Left renal pelvis (tissue), 4 donors: Measurements from ENCODE around the gene PAPPA. TPM values are rescaled to one million over a fixed set of nuclear protein-coding genes. Genes with fewer than 3 reads are reported as not detected.

Experiments used
- DNase-seq, 4 donors: peaks; one replicate each; pipeline ENCODE4 v3.0.0-alpha.2; 2013; ENCODE audit warnings: low read depth in 4 of 4, low spot score in 3 of 4
- polyA plus RNA-seq, 4 donors: library from polyadenylated mRNA; unstranded; fragments of 120-200 nt; gene quantifications; one replicate each; pipeline ENCODE4 v1.2.1, GENCODE V29; 2013; ENCODE audit not compliant: insufficient read length in 4 of 4

PAPPA gene
- polyA plus RNA-seq, 4 donors, result 1.6 to 8.8 (median 4.2) TPM

DNA sequence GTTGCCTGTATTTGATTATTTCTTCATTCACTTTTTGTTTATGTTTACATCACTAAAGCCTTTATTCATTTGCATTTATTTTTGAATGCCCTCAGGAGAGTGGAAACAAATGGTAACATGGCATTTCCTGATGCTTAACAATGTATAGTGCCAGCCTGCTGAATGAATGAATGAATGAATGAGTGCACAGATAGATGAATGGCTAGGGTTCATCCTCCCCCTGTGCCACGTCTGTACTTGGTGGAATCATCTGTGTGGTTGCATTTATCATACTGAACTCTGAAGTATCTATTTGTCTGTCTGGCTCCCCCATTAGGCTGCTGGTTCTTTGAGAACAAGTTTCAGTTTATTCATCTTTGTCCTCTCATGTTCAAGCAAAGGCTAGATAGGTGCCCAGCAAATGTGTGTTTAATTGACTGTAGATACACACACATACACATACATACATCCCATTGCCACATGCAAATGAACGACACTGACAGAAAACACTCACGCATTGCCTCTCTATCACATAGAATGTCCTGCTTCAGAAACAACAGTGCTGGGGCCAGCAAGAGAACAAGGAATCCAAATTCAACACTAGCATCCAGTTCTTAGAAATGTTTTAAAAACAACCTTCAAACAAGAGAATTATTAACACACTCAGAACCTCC lies 150.4 kb downstream of the PAPPA start:
- DNase-seq, result no peak

GRCh38 chr9:116304761-116305160 lies 151.2 kb downstream of the PAPPA start:
- no peak for DNase-seq

DNA sequence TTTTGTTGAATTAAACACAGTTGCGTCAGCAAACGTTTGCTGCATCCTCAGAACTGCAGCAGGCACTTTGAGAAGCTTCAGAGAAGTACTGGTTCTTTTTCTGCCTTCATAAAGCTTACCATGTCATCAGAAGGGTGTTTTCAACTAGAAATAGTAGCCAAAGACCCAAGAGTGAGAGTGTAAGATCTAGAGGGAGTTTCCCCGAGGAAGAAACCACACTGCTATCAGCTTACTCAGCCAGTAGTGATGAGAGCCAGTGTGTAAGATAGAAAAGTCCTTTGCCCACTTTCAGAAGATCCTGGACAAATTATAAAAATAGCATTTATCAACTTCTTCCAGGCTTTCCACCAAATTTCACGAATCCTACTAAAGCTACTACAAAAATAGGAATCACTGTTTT lies 154.5 kb downstream of the PAPPA start:
- DNase-seq, result no peak

DNA sequence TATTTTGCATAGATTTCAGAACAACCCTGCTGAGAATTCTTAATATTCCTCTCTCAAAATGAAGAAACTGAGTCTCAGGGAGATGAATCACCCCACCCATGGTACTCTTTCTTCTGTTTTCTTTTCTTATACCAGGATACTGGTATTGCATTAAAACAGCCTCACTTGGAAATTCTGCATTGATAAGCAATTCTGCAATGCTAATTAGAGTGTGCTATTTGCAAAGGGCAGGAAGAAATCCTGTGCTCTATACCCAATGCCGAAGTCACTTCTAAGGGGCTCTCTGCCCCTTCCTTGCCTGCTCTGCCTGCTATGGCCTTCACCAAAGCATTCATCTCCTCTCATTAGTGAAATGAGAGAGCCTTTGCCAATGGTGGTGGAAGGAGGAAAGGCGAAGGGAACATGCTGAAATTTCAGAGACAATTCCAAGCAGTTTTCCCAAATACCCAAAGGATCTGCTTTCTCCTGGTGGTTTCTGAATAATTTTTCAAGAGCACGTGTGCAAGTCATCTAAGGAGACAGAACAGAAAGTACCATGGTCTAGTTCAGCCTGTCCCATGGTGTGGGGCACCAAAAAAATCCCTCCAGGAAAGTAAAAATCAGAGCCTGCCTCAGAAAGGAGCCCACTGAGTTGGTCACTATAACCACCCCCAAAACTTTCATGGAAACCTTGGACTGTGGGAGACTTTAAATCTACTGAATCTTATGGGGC lies 156.5 kb downstream of the PAPPA start:
- no peak for DNase-seq

GRCh38 chr9:116312221-116312620 lies 158.6 kb downstream of the PAPPA start:
- no peak for DNase-seq

DNA sequence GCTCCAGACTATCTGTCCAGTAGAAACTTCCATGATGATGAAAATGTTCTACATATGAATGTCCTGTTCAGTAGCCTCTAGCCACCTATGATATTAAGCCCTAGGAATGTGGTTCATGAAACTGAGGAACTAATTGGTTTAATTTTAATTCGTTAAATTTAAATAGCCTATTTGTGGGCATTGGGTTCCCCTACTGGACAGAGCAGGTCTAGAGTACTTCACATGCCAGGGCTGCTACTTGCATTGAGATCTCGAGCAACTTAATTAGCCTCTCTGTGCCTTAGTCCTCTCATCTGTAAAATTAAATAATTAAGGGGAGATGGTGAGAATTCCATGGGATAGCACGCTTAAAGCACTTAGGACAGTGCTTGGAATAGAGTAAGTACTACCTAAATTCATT lies 160.0 kb downstream of the PAPPA start:
- no peak for DNase-seq

DNA sequence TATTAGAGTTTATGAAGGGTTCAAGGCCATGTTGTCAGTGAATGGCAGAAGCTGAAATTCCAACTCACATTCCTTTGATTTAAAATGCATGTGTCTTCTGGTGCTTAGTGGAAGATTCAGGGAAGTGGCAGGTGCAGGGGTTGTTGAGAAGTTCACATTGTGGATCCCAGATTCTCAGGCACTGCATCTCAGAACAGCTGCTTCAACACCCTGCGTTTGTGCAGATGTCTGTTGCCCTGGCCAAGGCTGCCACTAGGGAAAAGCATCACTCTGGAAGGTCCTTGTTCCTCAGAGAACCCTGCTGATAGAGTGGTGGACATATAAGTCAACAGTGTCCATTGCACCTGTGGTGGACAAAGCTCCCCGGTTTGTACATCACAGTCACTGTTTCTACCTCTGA lies 162.7 kb downstream of the PAPPA start:
- DNase-seq, result no peak

GRCh38 chr9:116317503-116317902 lies 163.9 kb downstream of the PAPPA start:
- DNase-seq, result no peak

DNA sequence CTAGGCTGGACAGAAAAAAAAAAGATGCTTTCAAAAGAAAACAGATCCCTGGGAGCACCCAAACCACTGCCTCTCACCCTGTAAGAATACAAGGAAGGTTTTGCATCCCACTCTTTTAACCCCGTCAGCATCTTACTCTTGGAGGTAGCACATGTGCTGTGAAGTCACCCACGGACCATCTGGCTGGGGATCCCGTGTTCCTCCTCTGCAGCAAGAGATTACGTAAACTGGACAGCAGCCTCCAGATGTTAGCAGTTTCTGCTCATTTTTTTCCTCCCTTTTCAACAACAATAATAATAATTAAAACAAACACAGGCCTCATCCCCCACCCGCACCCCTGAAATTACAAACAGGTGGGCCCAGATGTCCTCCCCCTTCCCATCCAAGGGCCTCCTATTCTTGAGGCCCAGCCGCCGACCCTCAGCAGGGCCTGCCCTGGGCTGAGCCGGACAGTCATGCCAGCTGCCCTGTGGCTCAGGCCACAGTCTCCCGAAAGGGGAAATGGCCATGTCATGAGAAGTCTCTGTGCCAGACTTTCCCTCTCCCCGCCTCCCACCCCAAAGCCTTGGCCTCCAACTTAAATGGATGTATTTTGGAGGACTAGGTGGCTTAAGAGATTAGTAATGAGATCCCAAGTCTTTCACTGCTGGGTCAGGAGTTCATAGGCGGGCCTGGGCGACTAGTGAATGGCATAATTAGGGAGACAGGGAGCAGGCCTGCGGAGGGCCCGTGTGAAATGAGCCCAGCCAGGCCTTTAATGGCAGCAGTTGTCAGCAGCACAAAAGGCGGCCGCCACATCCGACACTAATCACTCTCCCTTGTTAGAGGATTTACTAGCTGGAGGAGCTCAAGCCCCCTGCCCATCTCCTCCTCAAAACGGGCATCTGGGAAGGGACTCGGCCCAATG lies 165.1 kb downstream of the PAPPA start:
- DNase-seq, result no peak

DNA sequence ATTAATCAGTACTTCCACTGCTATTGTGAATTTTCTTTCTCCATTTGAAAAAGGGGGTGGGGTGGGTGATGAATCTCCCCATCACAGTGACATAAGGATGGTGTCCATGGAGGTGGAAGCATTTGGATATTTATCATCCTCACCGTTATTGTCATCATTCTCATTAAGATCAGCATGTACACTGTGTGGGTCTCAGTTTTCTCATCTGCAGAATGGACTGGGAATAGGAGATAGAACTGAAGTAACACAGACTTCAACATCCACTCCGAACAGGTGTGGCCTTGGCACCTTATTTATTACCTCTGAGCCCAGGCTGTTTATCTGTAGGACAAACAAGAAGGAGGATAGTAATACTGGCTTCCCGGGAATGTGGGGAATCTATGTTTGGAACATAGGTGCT lies 165.9 kb downstream of the PAPPA start:
- DNase-seq, result no peak

GRCh38 chr9:116320290-116320689 lies 166.7 kb downstream of the PAPPA start:
- no peak for DNase-seq

GRCh38 chr9:116322521-116322920 lies 168.9 kb downstream of the PAPPA start:
- DNase-seq, result no peak

- DNase-seq, result no peak
These were observed 169.4 kb downstream of the PAPPA start for GRCh38 chr9:116323012-116323411.

GRCh38 chr9:116323571-116323970 lies 170.0 kb downstream of the PAPPA start:
- no peak for DNase-seq

DNA sequence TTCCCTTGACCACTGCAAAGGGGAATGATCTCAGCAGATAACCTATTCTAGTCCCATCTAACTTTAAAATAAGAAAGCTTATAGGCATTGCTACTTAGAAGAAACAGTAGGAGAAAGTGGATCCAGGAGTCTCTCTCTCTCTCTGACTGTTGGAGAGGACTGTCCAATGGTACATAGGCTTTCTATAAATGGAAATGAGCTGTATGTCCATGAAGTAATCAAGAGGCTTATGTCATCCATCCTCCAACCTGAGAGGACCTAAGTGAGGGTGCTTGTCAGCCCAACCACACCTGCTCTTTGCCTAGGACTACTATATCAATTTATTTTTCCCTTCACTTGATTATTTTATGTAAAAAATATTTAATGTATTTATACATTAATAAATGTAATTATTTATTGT lies 172.3 kb downstream of the PAPPA start:
- no peak for DNase-seq

GRCh38 chr9:116327701-116328405 lies 174.3 kb downstream of the PAPPA start:
- DNase-seq, result no peak

DNA sequence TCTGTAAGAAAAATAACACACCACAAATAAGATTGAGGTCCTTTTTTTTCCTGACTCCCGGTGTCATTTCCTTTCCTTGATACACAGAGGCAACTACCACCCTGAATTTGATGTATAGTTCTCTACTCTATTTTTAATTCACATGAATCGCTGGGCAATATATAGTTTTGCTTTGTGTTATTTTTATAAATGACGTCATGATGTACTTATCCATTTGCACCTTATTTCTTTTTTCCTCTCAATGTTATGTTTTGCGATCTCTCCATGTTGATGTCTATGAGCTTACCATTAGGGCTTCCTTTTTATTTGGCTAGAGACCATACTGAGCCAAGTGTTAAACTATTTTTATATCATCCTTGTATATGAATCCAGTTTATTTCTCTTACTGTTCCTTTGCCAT lies 175.9 kb downstream of the PAPPA start:
- DNase-seq, result no peak

- no peak for DNase-seq
These were observed 177.7 kb downstream of the PAPPA start for GRCh38 chr9:116331241-116331640.

DNA sequence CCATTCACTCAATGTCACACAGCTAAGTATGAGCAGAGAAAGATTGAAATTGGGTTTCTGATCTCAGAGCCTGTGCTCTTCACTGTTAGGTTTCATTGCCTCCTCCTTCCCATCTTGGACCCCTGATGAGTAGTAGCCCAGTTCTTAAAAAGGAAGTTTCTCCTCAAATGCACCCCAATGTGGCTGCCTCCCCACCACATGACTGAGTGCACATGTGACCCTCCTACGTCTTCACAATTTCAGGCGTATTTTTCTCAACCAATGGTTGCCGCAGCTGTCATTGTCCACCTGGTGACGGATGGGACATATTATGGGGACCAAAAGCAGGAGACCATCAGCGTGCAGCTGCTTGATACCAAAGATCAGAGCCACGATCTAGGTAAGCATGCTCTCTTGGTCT lies 178.5 kb downstream of the PAPPA start:
- no peak for DNase-seq

GRCh38 chr9:116333254-116333653 lies 179.7 kb downstream of the PAPPA start:
- DNase-seq, result no peak
